Inflammatory macrophage treated with lipopolysaccharide for 4 hours (primary cell): ENCODE measurements around the gene SCFD2.
"Not testable (repeated sequence)": the region's sequence is repeated elsewhere in the genome, so short reads cannot be mapped to it uniquely, and the experiment has no call there.

Experiments
- DNase-seq: peaks from one replicate; pipeline ENCODE4 v3.0.0-alpha.2; 2020

Gene SCFD2

GRCh38 chr4:53340145-53340544 is 25.7 kb downstream of the SCFD2 start:
- DNase-seq = not testable (repeated sequence)

GRCh38 chr4:53334916-53335315 is 30.9 kb downstream of the SCFD2 start:
- not testable (repeated sequence) for DNase-seq

GRCh38 chr4:53326535-53326934 is 39.3 kb downstream of the SCFD2 start:
- DNase-seq = no peak

GRCh38 chr4:53322696-53323095 is 43.2 kb downstream of the SCFD2 start:
- DNase-seq = no peak

GRCh38 chr4:53321984-53322289 is 43.9 kb downstream of the SCFD2 start:
- DNase-seq = no peak

- peak; percentile 23 for DNase-seq
These were observed 44.5 kb downstream of the SCFD2 start for GRCh38 chr4:53321151-53321983.

- no peak for DNase-seq
These were observed 50.6 kb downstream of the SCFD2 start for GRCh38 chr4:53315300-53315699.

- no peak for DNase-seq
These were observed 51.6 kb downstream of the SCFD2 start for GRCh38 chr4:53314252-53314651.

GRCh38 chr4:53313510-53313909 is 52.4 kb downstream of the SCFD2 start:
- no peak for DNase-seq

GRCh38 chr4:53309321-53310040 is 56.4 kb downstream of the SCFD2 start:
- peak; percentile 13 for DNase-seq

GRCh38 chr4:53307819-53308780 is 57.8 kb downstream of the SCFD2 start:
- DNase-seq = peak; percentile 50

GRCh38 chr4:53307210-53307609 is 58.7 kb downstream of the SCFD2 start:
- DNase-seq = no peak

GRCh38 chr4:53306729-53307128 is 59.1 kb downstream of the SCFD2 start:
- no peak for DNase-seq

- not testable (repeated sequence) for DNase-seq
These were observed 73.7 kb downstream of the SCFD2 start for GRCh38 chr4:53292209-53292608.

- no peak for DNase-seq
These were observed 84.4 kb downstream of the SCFD2 start for GRCh38 chr4:53281438-53281837.

GRCh38 chr4:53280846-53281245 is 85.0 kb downstream of the SCFD2 start:
- DNase-seq = no peak

- DNase-seq = no peak
These were observed 91.1 kb downstream of the SCFD2 start for GRCh38 chr4:53274609-53275268.

- DNase-seq = no peak
These were observed 92.1 kb downstream of the SCFD2 start for GRCh38 chr4:53273726-53274125.

GRCh38 chr4:53267026-53267425 is 98.8 kb downstream of the SCFD2 start:
- DNase-seq = no peak

- DNase-seq = not testable (repeated sequence)
These were observed 109.9 kb downstream of the SCFD2 start for GRCh38 chr4:53255986-53256385.

- DNase-seq = no peak
These were observed 125.3 kb downstream of the SCFD2 start for GRCh38 chr4:53240573-53240972.

- not testable (repeated sequence) for DNase-seq
These were observed 127.5 kb downstream of the SCFD2 start for GRCh38 chr4:53238352-53238751.

GRCh38 chr4:53237811-53238210 is 128.1 kb downstream of the SCFD2 start:
- DNase-seq = not testable (repeated sequence)
